GM19351 (cell line): ENCODE results near the gene ZKSCAN1.
"Not testable (repeated sequence)": the region's sequence is repeated elsewhere in the genome, so short reads cannot be mapped to it uniquely, and the experiment has no call there.

ENCODE experiments used
- ATAC-seq: cut with Tn5 transposase; IDR thresholded peaks from one replicate; pipeline ENCODE4 v1.9.1; 2021; ENCODE audit warnings: mild to moderate bottlenecking, moderate library complexity; ENCODE audit not compliant: unreplicated experiment

Gene ZKSCAN1

GRCh38 chr7:100000239-100000638 lies 15.2 kb upstream of the ZKSCAN1 start:
- ATAC-seq = no peak

GRCh38 chr7:100003711-100004661 lies 11.4 kb upstream of the ZKSCAN1 start:
- no peak for ATAC-seq

GRCh38 chr7:100007887-100008286 lies 7.5 kb upstream of the ZKSCAN1 start:
- ATAC-seq = no peak

GRCh38 chr7:100008525-100008924 lies 6.9 kb upstream of the ZKSCAN1 start:
- no peak for ATAC-seq

- not testable (repeated sequence) for ATAC-seq
Measured at GRCh38 chr7:100009952-100010351, 5.4 kb upstream of the ZKSCAN1 start.

GRCh38 chr7:100010901-100011300 lies 4.5 kb upstream of the ZKSCAN1 start:
- no peak for ATAC-seq

- no peak for ATAC-seq
Measured at GRCh38 chr7:100011516-100011915, 3.9 kb upstream of the ZKSCAN1 start.

GRCh38 chr7:100012385-100013327 lies 2.7 kb upstream of the ZKSCAN1 start:
- not testable (repeated sequence) for ATAC-seq

GRCh38 chr7:100013328-100013676 lies 2.1 kb upstream of the ZKSCAN1 start:
- no peak for ATAC-seq

GRCh38 chr7:100016215-100016901 lies 962 bp downstream of the ZKSCAN1 start:
- no peak for ATAC-seq

- no peak for ATAC-seq
Measured at GRCh38 chr7:100017300-100017699, 1.9 kb downstream of the ZKSCAN1 start.

- no peak for ATAC-seq
Measured at GRCh38 chr7:100017875-100018274, 2.5 kb downstream of the ZKSCAN1 start.

- no peak for ATAC-seq
Measured at GRCh38 chr7:100019908-100020307, 4.5 kb downstream of the ZKSCAN1 start.

GRCh38 chr7:100021297-100021696 lies 5.9 kb downstream of the ZKSCAN1 start:
- no peak for ATAC-seq

GRCh38 chr7:100022621-100023020 lies 7.2 kb downstream of the ZKSCAN1 start:
- no peak for ATAC-seq

- ATAC-seq = no peak
Measured at GRCh38 chr7:100023526-100023925, 8.1 kb downstream of the ZKSCAN1 start.

- ATAC-seq = no peak
Measured at GRCh38 chr7:100024020-100024619, 8.7 kb downstream of the ZKSCAN1 start.

- no peak for ATAC-seq
Measured at GRCh38 chr7:100027197-100027596, 11.8 kb downstream of the ZKSCAN1 start.

- no peak for ATAC-seq
Measured at GRCh38 chr7:100029596-100029995, 14.2 kb downstream of the ZKSCAN1 start.

GRCh38 chr7:100033526-100033925 lies 18.1 kb downstream of the ZKSCAN1 start:
- no peak for ATAC-seq
